Measurements from ENCODE around the gene TCF7. TPM values are rescaled to one million over a fixed set of nuclear protein-coding genes. Genes with fewer than 3 reads are reported as not detected.

TCF7 gene
- total RNA-seq, 4 donors from 2014 or later: 2.6 to 6.2 (median 5.1) TPM

GRCh38 chr5:134132372-134133187 lies 18.1 kb downstream of the TCF7 start:
- TF ChIP-seq CTCF (IDR thresholded peaks at IDR 0.05) (no peak), POLR2A (IDR thresholded peaks at IDR 0.05) (no peak)
- intact Hi-C loops (cut with DNase I; ENCODE audit: low total_unique reads): no loop called here
- H3K4me3 ChIP-seq (ENCODE audit: low read depth, poor library complexity, severe bottlenecking): no peak overlapping the region
- DNase-seq (ENCODE audit: low spot score in 2 of 2): peak in 1 of 2 donors; percentile 59
- WGBS, 2 donors: 70 to 72% methylated on average over 16 of the region's 16 CpGs

DNA sequence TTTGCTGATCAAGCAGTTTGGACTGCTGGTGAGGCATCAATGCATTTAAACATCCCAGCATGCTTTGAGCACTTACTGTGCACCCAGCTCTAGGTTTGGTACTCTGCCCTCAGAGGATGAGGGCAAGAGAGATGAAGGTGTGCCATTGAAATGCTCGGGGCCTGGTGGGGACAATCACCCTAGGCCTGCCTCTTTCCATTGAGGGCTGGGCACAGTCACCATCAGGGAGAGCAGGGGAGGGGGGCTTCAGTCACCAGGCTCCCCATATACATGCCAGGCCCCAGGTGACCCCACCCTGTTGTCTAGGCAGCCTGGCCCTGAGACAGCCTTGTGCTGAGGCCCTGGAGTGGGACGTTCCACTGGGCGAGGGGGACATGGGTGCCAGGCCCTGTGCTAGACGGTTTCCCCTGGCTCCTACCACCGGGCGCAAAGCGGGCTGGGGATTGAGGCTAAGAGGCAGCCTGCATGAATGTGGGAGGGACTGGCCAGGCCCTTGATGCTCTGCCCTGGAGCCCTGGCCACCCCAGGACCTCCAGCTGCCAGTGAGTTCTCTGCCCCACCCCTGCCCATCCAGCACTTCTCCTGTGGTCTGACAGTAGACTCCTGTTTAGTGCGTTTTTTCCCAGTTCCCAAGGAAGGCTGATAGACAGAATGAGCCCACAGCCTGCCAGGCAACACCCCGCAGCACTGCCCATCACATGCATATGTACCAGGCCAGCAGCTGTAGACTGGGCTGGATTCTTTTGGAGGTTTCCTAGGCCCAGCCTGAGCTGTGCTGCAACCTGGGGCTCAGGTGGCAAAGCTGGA lies 18.9 kb downstream of the TCF7 start:
- TF ChIP-seq POLR2A (IDR thresholded peaks at IDR 0.05) (no peak), CTCF (IDR thresholded peaks at IDR 0.05) (no peak)
- peak in 1 of 2 donors; percentile 76 for DNase-seq (ENCODE audit: low spot score in 2 of 2)
- WGBS, 2 donors: 78 to 80% methylated on average over 8 of the region's 9 CpGs
- no peak overlapping the region for H3K4me3 ChIP-seq (ENCODE audit: low read depth, poor library complexity, severe bottlenecking)
- intact Hi-C loops (cut with DNase I; ENCODE audit: low total_unique reads): no loop called here

GRCh38 chr5:134133995-134134541 lies 19.6 kb downstream of the TCF7 start:
- DNase-seq (ENCODE audit: low spot score in 2 of 2): peak in 1 of 2 donors; percentile 72
- H3K4me3 ChIP-seq (ENCODE audit: low read depth, poor library complexity, severe bottlenecking): no peak overlapping the region
- TF ChIP-seq CTCF (IDR thresholded peaks at IDR 0.05): no peak
- no peak for TF ChIP-seq POLR2A (IDR thresholded peaks at IDR 0.05)
- intact Hi-C loops (cut with DNase I; ENCODE audit: low total_unique reads): no loop called here
- WGBS, 2 donors: 50 to 79% methylated on average over 3 of the region's 6 CpGs

- TF ChIP-seq POLR2A (IDR thresholded peaks at IDR 0.05) (no peak), CTCF (IDR thresholded peaks at IDR 0.05) (no peak)
- no peak overlapping the region for H3K4me3 ChIP-seq (ENCODE audit: low read depth, poor library complexity, severe bottlenecking)
- intact Hi-C loops (cut with DNase I; ENCODE audit: low total_unique reads): no loop called here
- 90 to 99% methylated on average over 7 of the region's 7 CpGs for WGBS, 2 donors
- no peak for DNase-seq (ENCODE audit: low spot score in 2 of 2)
These were observed 20.7 kb downstream of the TCF7 start for GRCh38 chr5:134135091-134135655.

- 28 to 68% methylated on average over 2 of the region's 2 CpGs for WGBS, 2 donors
- no peak overlapping the region for H3K4me3 ChIP-seq (ENCODE audit: low read depth, poor library complexity, severe bottlenecking)
- no peak for DNase-seq (ENCODE audit: low spot score in 2 of 2)
- TF ChIP-seq POLR2A (IDR thresholded peaks at IDR 0.05) (no peak), CTCF (IDR thresholded peaks at IDR 0.05) (no peak)
- intact Hi-C loops (cut with DNase I; ENCODE audit: low total_unique reads): no loop called here
These were observed 21.7 kb downstream of the TCF7 start for GRCh38 chr5:134136221-134136631.
